Transverse colon (tissue), 4 donors: ENCODE data around the gene CIRBP.
A peak's percentile ranks its signal among the peaks of the same experiment; 100 is the strongest.

ENCODE experiments used
- POLR2AphosphoS5 ChIP-seq, 3 donors: sonication (generic); formaldehyde crosslinking; IDR thresholded peaks; one replicate each; pipeline ENCODE4 v1.6.1; 2016; ENCODE audit warnings: antibody characterized with exemption in 3 of 3
- TF ChIP-seq, protein P1 (sequence below), 5 experiments: fragments of 200-600 bp in 3 of 5; fragments of 450-650 bp in 2 of 5; sonication (generic) in 3 of 5; IDR thresholded peaks; 1 replicate in 2 of 5; 2 replicates in 3 of 5; pipeline ENCODE4 v1.5.1; 2016 to 2017; ENCODE audit warnings: antibody characterized with exemption in 5 of 5, inconsistent platforms in 3 of 5, mild to moderate bottlenecking in 2 of 5, moderate library complexity in 1 of 5

DNA sequence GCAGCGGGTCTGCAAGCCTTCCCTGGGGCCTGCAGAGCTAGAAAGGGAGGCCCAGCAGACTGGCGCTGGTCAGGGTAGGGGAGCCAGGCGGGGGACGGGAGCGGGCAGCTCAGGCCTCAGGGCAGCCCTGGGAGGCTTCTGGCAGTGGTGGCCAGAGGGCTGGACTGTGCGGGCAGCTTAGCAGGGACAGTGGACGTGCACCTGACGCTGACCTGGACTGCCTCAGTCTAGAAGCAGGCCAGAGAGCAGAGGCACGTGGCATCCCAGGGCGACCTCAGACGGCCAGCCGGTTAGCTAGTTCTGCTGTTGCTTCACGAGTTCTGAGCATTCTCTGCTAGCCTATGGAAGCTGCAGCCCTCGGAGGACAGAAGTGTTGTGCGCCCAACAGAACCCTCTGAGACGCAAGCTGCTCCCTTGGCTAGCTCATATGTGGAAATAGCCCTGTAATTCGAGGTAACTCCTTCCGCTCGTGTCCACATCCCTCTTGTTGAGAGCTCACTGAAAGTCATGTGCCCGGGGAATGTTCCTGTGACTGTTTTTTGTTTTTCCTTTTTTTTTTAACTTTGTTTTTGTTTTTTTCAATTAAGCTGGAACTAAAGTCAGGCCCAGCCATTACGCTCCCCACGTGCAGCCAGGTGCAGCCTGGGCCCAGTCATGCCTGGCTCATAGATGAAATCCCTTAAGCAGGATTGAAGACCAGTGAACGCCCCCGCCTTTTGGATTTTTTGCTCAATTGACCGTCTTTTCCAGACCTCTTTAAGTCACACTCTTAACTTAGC is 4.3 kb downstream of the CIRBP start:
- TF ChIP-seq, protein P1, sequence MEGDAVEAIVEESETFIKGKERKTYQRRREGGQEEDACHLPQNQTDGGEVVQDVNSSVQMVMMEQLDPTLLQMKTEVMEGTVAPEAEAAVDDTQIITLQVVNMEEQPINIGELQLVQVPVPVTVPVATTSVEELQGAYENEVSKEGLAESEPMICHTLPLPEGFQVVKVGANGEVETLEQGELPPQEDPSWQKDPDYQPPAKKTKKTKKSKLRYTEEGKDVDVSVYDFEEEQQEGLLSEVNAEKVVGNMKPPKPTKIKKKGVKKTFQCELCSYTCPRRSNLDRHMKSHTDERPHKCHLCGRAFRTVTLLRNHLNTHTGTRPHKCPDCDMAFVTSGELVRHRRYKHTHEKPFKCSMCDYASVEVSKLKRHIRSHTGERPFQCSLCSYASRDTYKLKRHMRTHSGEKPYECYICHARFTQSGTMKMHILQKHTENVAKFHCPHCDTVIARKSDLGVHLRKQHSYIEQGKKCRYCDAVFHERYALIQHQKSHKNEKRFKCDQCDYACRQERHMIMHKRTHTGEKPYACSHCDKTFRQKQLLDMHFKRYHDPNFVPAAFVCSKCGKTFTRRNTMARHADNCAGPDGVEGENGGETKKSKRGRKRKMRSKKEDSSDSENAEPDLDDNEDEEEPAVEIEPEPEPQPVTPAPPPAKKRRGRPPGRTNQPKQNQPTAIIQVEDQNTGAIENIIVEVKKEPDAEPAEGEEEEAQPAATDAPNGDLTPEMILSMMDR (IDR thresholded peaks at IDR 0.05) = no peak
- peak in 1 of 3 donors; percentile 22 for TF ChIP-seq POLR2AphosphoS5 (IDR thresholded peaks at IDR 0.05)
